ENCODE results near the gene IVD.
A peak's percentile ranks its signal among the peaks of the same experiment; 100 is the strongest.

The IVD gene

GRCh38 chr15:40463886-40464545, 58.4 kb downstream of the IVD start:
- DNase-seq = no peak

- no peak for DNase-seq
These were observed 59.1 kb downstream of the IVD start for GRCh38 chr15:40464595-40465185.

DNA sequence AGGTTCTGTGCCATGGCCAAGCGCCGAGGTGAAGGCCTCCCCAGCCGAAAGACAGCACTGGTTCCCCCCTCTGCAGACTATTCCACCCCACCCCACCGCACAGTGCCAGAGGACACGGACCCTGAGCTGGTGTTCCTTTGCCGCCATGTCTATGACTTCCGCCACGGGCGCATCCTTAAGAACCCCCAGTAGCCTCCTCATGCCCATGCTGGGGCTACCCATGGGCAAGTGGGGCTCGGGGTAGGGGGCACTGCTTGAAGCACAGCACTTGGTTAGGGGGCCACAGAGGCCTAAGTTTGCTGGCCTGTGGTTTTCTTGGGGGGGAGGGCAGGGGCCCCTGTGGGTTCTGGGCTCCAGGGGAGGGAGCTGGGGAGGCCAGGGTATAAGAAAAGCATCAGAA, 60.3 kb downstream of the IVD start:
- DNase-seq = no peak

- DNase-seq = no peak
These were observed 61.0 kb downstream of the IVD start for GRCh38 chr15:40466426-40467260.

DNA sequence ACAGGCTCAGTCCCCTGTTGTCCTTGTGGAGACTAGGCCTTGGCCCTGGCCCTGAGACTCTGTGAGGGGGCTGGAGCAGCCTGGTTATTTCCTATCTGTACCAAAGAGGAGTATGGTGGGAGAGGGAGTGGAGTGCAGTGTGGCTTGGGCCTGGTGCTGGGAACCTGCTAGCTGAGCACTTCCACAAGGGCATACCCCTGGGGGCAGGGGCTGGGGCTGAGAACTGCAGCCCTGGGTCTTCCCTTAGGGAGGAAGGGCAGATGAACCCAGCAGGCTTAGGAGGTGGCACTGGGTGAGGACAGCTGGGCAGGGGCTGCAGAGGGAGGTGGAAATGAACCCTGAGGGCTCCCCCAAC, 61.6 kb downstream of the IVD start:
- DNase-seq = no peak

- no peak for DNase-seq
These were observed 63.3 kb downstream of the IVD start for GRCh38 chr15:40468898-40469331.

DNA sequence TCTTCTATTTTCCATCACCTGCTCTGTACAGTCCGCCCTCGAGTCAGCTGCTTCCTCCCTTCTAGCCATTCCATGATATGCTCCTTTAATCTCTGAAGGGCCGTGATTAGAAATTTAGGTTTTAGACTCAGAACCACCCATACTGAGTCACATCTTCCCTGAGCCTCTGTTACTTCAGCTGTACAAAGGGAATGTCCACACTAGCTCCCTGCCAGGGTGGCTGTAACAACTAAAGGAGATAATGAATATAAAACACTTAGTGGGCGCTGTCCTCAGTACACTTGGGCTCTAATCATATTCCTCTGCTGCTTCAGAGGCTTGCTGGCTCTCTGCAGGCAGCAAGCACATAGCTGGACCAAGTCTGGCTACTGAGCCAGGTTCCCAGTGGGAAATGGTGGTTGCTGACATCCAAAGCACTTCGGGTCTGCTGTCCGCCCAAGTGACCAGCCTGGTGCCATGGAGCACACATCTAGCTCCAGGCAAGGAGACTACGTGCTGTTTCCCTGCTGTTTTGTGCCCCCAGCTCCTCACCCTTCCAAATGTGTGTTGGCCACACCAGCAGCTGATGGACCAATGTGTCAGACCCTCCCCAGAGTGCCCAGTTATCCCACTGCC, 64.3 kb downstream of the IVD start:
- DNase-seq = no peak

DNA sequence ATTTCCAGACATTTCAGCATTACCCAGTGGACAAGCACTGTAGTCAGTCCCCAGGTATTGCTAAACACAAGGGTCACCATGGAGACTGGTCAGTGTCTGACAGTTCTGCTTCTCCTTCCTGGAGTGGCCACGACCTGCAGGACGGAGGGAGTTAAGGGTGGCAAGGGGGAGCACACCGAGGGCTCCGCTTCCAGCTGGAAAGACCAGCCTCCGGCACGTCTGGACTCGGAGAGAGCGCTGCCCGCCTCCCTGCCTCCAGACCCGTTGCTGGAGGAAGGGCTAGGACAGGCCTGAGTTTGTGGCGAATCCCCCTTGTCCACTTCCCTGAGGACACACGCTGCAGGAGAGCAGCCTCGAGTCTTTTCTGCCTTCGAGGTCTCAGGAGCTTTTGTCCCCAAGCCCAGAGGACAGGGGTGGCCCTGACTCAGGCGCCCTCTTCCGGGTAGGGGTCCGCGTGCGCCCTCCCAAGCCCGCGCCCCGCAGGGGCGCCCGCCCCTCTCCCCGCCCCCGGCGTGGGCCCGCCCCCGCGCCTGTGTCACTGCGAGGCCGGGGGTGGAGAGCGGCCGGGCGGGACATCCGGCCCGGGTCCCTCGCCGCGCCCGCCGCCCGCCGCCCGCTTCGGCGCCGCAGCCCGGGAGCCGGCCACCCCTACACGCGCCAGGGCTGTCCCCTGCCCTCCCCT, 65.0 kb downstream of the IVD start, which contains the start of gene CHST14:
TSS of gene CHST14 (plus strand) at position 562 of the 682 bp plus-strand sequence. CDS start 230 bp downstream, outside the sequence.
- peak; percentile 37 for DNase-seq

Data from NCI-H2227 treated with DMSO at 0.1 percent for 48 hours (cell line).